Activated T-cell treated with anti-CD3 and anti-CD28 coated beads for 4 hours (primary cell): ENCODE measurements around the gene ZNF260.
A peak's percentile ranks its signal among the peaks of the same experiment; 100 is the strongest.

Experiments used
- DNase-seq: peaks from one replicate; pipeline ENCODE4 v3.0.0-alpha.2; 2020

Gene ZNF260

DNA sequence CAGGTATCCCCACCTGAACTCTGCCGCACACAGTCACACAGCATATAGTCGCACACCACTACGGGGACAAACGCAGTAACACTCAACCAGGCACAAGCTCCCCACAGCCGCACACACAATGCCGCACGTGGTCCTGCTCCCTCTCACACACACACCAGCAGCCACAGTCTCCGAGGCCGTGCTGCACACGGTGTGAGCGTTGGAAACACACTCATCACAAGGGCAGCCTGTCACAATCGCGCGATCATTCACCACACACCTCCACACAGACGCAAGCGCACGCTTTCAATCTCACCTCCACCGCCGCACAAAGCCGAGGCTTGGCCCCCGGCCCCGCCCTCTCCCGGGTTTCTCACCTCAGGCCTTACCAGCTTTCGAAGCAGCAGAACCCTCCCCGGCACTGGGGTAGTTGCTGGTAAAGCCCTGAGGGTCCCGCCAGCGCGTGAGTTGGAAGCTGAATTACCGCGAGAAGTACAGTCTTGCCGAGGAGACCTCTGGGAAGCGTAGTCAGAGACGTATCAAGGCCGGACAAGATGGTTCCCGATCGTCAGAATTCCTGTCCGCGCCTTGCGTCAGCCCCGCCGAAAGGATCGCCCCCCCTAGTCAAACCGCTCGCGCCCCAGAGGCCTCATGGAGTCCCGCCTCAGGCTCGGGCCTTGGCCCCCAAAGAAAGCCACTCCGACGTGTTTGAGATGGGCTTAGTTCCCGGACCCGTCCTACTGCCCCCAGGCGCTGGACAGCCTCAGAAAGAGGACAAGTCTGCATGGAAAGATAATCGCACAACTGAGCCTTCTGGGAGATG lies 38.8 kb downstream of the ZNF260 start, which contains the start of gene ZNF566:
ZNF566 (minus strand) TSS at position 444 of the 802 bp plus-strand sequence. CDS start 13,004 bp downstream, outside the sequence.
- DNase-seq: peak; percentile 87

DNA sequence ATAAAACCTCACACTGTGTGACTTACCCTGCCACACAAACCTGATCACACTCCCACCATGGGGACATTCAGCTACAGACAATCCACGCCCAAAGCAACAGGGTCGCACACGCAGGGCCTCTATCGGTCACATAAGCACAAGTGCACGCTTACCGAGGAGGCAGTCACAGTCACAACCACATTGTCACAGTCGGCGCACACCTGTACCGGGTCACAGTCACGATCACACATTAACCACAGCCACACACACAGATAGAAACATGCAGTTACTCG lies 39.3 kb downstream of the ZNF260 start:
- no peak for DNase-seq

DNA sequence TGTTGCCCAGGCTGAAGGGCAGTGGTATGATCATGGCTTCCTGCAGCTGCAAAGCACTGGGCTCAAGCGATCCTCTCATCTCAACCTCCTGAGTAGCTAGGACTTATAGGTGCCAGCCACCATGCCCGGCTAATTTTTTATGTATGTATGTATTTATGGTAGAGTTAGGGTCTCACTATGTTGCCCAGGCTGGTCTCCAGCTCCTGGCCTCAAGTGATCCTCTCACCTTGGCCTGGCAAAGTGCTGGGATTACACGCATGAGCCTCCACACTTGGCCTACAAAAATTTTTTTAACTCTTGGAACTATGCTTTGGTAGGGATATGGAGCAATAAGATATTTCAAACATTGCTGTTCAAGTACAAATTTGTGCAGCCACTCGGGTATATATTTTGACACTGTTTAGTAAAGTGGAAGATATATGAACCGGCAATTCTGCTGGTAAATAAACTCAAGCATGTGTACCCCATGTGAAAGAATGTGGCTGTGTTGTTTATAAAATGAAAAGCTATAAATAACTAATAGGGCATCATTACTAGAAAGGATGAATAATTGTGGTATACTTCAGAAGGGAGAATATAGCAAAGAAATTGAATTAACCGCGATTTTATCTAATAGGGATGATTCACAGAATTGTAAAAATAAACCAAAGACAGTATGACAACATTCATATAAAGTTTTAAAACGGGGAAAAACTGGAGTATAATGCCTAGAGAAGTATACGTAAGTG lies 39.8 kb downstream of the ZNF260 start:
- DNase-seq: no peak

DNA sequence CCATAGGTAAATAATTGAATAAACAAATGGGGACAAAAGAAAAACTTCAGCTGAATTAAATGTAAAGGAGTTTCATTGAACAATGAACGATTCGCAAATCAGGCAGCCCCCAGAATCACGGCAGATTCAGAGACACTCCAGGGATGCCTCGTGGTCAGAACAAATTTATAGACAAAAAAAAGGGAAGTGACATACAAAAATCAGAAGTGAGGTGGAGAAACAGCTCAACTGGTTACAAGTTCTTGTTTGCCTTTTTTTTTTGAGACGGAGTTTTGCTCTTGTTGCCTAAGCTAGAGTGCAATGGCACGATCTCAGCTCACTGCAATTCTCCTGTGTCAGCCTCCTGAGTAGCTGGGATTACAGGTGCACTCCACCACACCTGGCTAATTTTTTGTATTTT lies 44.4 kb downstream of the ZNF260 start:
- DNase-seq: no peak

DNA sequence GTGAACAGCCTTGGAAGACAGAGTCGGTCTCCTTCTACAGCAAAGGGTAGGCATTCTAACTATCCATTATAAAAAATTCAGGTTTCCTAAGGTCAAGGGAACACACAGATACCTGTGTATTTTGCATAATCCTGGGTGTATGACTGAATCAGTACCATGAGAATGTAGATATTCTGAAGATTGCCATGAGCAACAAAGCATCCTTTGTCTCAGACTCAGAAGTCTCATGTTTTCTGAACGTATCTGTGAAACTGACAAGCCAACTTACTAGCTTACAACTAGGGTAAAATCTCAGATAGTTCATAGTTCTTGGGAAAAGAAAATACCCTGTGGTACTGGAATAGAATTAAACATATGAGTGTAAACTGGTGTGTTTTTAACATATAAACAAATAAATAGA lies 45.2 kb downstream of the ZNF260 start:
- no peak for DNase-seq
